CD4-positive, alpha-beta memory T cell (primary cell): ENCODE results near the gene ELFN1. TPM values are rescaled to one million over a fixed set of nuclear protein-coding genes. Genes with fewer than 3 reads are reported as not detected.

Experiments used
- CTCF ChIA-PET: fragments of 350-600 bp; sonication (Branson Sonifier 250); formaldehyde crosslinking; loops from one replicate; lab custom pipeline; 2021; ENCODE audit warnings: inconsistent platforms; ENCODE audit not compliant: partially characterized antibody; lab: Charles Lee
- POLR2A ChIA-PET: fragments of 350-600 bp; sonication (Branson Sonifier 250); formaldehyde crosslinking; loops from one replicate; lab custom pipeline; 2021; ENCODE audit not compliant: partially characterized antibody; lab: Charles Lee
- DNase-seq, 5 donors: peaks; one replicate each; pipeline versions ENCODE4 v3.0.0 to v3.0.0-alpha.2; 2020 to 2022; ENCODE audit warnings: mixed read lengths in 1 of 5
- H3K27ac ChIP-seq: one replicate; pipeline ENCODE4 v1.7.0; 2013; ENCODE audit warnings: low read depth, low read length
- H3K27me3 ChIP-seq: 2 replicates; pipeline ENCODE4 v1.7.0; 2013; ENCODE audit warnings: mild to moderate bottlenecking, low read length, moderate library complexity; ENCODE audit not compliant: insufficient read depth
- H3K36me3 ChIP-seq: 2 replicates; pipeline ENCODE4 v1.7.0; 2013; ENCODE audit warnings: mild to moderate bottlenecking, low read length, moderate library complexity; ENCODE audit not compliant: insufficient read depth
- H3K4me1 ChIP-seq: 2 replicates; pipeline ENCODE4 v1.7.0; 2013; ENCODE audit warnings: mild to moderate bottlenecking, low read length, moderate library complexity; ENCODE audit not compliant: insufficient read depth
- H3K4me3 ChIP-seq, 2 donors: one replicate each; pipeline ENCODE4 v1.7.0; 2013; ENCODE audit warnings: low read length in 2 of 2, mild to moderate bottlenecking in 1 of 2
- H3K9me3 ChIP-seq, 2 donors: one replicate each; pipeline ENCODE4 v1.7.0; 2013; ENCODE audit warnings: low read length in 2 of 2, control low read depth in 1 of 2; ENCODE audit not compliant: control insufficient read depth in 1 of 2
- H3K27ac Mint-ChIP-seq, 7 donors: one replicate each; pipeline ENCODE4 v1.8.0; 2020 to 2021; ENCODE audit warnings: mixed read lengths in 7 of 7, mild to moderate bottlenecking in 6 of 7, inconsistent platforms in 3 of 7, moderate library complexity in 3 of 7
- H3K27me3 Mint-ChIP-seq, 2 donors: one replicate each; pipeline ENCODE4 v1.8.0; 2020 to 2021; ENCODE audit warnings: mixed read lengths in 2 of 2
- H3K36me3 Mint-ChIP-seq, 2 donors: one replicate each; pipeline ENCODE4 v1.8.0; 2020 to 2021; ENCODE audit warnings: mixed read lengths in 2 of 2, inconsistent platforms in 1 of 2, mild to moderate bottlenecking in 1 of 2
- H3K4me1 Mint-ChIP-seq, 4 donors: one replicate each; pipeline ENCODE4 v1.8.0; 2020 to 2021; ENCODE audit warnings: mixed read lengths in 4 of 4, mild to moderate bottlenecking in 1 of 4
- H3K4me3 Mint-ChIP-seq, 8 donors: one replicate each; pipeline ENCODE4 v1.8.0; 2020 to 2021; ENCODE audit warnings: mixed read lengths in 8 of 8, mild to moderate bottlenecking in 7 of 8, moderate library complexity in 6 of 8, inconsistent platforms in 3 of 8
- H3K9me3 Mint-ChIP-seq, 8 donors: one replicate each; pipeline ENCODE4 v1.8.0; 2020 to 2021; ENCODE audit warnings: mixed read lengths in 8 of 8, mild to moderate bottlenecking in 5 of 8, inconsistent platforms in 3 of 8, moderate library complexity in 1 of 8
- intact Hi-C: fragments of 100-400 bp; cut with micrococcal nuclease; formaldehyde crosslinking; loops from one replicate; pipeline ENCODE4 v1.15.1; 2023
- polyA plus RNA-seq, 2 donors: library from polyadenylated mRNA; unstranded; fragments of 300-500 nt; fragmentation: Illumina TruSeq; gene quantifications; one replicate each; pipeline ENCODE4 v1.2.3, GENCODE V29; 2021
- total RNA-seq, 2 experiments: library from RNA; stranded (reverse); gene quantifications; one replicate each; pipeline ENCODE4 v1.2.3, GENCODE V29; 2021

Gene ELFN1
- total and polyA plus RNA-seq, 4 experiments from 2014 or later = 0.12 TPM; not detected in 3

DNA sequence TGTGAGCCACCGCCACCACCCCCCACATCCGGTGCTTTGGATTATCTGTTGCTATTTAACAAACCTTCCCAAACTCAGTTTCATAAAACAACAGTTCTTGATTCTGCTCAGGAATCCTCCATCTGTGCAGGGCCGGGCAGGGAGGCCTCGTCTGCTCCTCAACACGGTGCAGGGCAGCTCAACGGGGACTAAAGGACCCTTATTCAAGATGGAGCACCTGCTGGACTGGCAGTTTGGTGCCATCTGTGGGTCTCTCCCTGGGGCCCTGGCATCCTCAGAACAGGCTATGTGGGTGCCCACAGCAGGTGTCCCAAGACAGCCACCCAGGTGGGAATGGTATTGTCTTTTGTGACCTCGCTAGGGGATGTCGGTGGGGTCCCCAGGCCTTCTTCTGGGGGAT, 31.0 kb upstream of the ELFN1 start:
- Histone ChIP-seq H3K36me3 (no peaks in the 10 kb centered on the region), H3K9me3 (no peaks in the 10 kb centered on the region), H3K27me3 (no peaks in the 10 kb centered on the region), H3K27ac (no peak overlapping the region), H3K4me3 (no peak overlapping the region), H3K4me1 (no peaks in the 10 kb centered on the region)
- Mint-ChIP-seq H3K9me3 (peaks cover 0 to 35% (median 18%) of the 10 kb centered on the region in 8 donors), H3K27ac (no peak overlapping the region), H3K36me3 (peaks cover 1 to 7% of the 10 kb centered on the region in 2 donors), H3K4me3 (no peak overlapping the region), H3K4me1 (no peaks in the 10 kb centered on the region), H3K27me3 (peaks cover 2 to 9% of the 10 kb centered on the region in 2 donors)
- CTCF ChIA-PET = no interaction called here
- intact Hi-C loops = no loop called here
- POLR2A ChIA-PET = no interaction called here
- no peak for DNase-seq

DNA sequence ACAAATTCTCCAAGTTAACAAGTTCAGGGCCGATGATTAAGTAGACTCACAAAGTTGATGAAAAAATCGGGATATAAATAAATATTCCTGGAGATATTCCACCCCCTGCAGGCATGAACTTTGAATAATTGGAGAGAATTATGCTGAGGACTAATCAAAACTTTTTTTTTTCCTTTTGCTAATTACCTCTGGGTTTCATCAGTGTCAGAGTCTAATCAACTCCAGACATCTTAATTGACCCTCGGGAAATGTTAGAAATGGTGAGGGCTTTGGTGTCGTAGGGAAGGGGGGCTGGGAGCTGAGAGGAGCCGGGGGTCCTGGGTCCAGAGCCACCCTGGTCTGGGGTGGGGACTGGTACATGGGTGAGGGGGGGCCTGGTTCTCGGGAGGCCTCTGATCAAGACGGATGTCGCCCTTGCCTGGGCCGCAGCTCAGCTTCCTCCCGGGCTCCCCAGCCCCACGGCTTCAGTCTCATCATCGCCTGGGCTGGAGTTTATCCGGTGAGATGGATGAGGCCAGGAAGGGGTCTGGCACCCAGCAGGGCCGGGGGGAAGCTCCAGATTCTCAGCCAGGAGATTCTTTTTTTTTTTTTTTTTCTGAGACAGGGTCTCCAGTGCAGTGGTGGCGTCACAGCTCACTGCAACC, 30.4 kb upstream of the ELFN1 start:
- Histone ChIP-seq H3K4me3 (no peak overlapping the region), H3K4me1 (no peaks in the 10 kb centered on the region), H3K36me3 (no peaks in the 10 kb centered on the region), H3K9me3 (no peaks in the 10 kb centered on the region), H3K27me3 (no peaks in the 10 kb centered on the region), H3K27ac (no peak overlapping the region)
- H3K4me3 Mint-ChIP-seq = no peak overlapping the region
- no peaks in the 10 kb centered on the region for H3K4me1 Mint-ChIP-seq
- CTCF ChIA-PET = no interaction called here
- no peak overlapping the region for H3K27ac Mint-ChIP-seq
- H3K9me3 Mint-ChIP-seq = peaks cover 0 to 32% (median 17%) of the 10 kb centered on the region in 8 donors
- H3K36me3 Mint-ChIP-seq = peaks cover 1 to 7% of the 10 kb centered on the region in 2 donors
- intact Hi-C loops = no loop called here
- peaks cover 0 to 7% of the 10 kb centered on the region in 2 donors for H3K27me3 Mint-ChIP-seq
- DNase-seq = no peak
- POLR2A ChIA-PET = no interaction called here

DNA sequence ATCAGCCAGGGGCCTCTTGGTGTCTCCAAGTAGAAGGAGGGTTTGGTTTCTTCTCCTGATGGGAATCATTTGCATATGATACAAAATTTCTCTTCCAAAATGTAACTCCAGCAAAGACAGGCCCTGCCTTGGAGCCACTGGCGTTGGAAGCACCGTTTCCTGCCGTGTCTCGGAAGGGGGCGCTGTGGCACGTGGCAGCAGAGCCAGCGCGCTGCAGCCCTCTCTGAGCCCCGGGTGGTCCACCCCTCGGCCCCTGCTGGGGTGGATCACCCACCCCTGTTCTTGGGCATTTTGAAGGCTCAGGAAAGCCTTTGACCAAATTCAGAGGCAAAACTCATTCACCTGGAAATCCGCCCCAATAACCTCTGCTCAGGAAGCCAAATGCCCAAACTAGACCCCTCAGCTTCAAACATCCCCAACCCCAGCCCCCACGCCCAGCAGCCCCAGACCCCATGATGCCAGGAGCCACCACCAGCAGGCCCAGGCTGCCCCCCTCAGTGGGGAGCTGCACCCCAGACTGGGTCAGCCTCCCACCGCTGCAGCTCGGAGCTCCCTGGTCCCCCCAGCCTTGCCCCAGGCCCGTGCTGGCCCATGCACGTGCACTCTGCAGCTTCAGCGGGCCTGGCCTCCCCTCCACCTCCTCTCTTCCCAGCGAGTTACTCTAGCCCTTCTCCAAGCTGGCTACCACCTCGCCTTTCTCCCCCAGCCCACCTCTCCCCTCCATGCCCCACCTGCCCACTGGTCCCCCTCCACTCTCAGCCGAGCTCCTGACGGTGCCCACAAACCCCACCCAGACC, 29.5 kb upstream of the ELFN1 start:
- Mint-ChIP-seq H3K36me3 (peaks cover 1 to 4% of the 10 kb centered on the region in 2 donors), H3K27ac (no peak overlapping the region), H3K4me1 (no peaks in the 10 kb centered on the region), H3K27me3 (peaks cover 0 to 7% of the 10 kb centered on the region in 2 donors), H3K4me3 (no peak overlapping the region), H3K9me3 (peaks cover 0 to 24% (median 12%) of the 10 kb centered on the region in 8 donors)
- H3K36me3 ChIP-seq = no peaks in the 10 kb centered on the region
- intact Hi-C loops = no loop called here
- no peak for DNase-seq
- no peaks in the 10 kb centered on the region for H3K27me3 ChIP-seq
- ChIA-PET POLR2A (interaction anchor here (0.6 kb wide), 1 partner anchor 9 kb away, joined by 3 read pairs; no protein-coding TSS in a partner anchor), CTCF (no interaction called here)
- H3K9me3 ChIP-seq = no peaks in the 10 kb centered on the region
- H3K4me1 ChIP-seq = no peaks in the 10 kb centered on the region
- no peak overlapping the region for H3K27ac ChIP-seq
- H3K4me3 ChIP-seq = no peak overlapping the region

DNA sequence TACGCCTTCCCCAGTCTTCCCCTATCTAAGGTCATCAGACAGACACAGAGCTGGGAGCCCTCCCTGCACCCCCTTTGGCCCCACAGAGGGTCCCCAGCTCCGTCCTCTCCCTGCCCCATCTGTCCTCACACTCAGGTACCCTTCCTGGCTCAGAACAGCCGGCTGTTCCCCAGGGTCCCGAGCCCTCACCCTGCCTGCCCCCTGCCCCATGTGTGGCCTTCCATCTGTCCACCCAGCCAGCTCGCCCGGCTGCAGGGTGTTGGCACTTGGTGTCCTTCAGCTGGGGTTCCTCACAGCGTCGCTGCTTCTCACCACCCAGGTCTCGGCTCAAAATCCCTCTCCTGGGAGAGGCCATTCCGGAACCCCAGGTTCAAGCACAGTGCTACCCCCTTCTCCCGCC, 28.9 kb upstream of the ELFN1 start:
- no peaks in the 10 kb centered on the region for H3K27me3 ChIP-seq
- no peaks in the 10 kb centered on the region for H3K36me3 ChIP-seq
- no peaks in the 10 kb centered on the region for H3K4me1 ChIP-seq
- H3K4me3 ChIP-seq = no peak overlapping the region
- no peak for DNase-seq
- no peaks in the 10 kb centered on the region for H3K36me3 Mint-ChIP-seq
- no peak overlapping the region for H3K27ac Mint-ChIP-seq
- peaks cover 0 to 19% (median 8%) of the 10 kb centered on the region in 8 donors for H3K9me3 Mint-ChIP-seq
- H3K4me1 Mint-ChIP-seq = no peaks in the 10 kb centered on the region
- POLR2A ChIA-PET = no interaction called here
- H3K27me3 Mint-ChIP-seq = peaks cover 0 to 7% of the 10 kb centered on the region in 2 donors
- CTCF ChIA-PET = no interaction called here
- no peak overlapping the region for H3K27ac ChIP-seq
- intact Hi-C loops = no loop called here
- H3K4me3 Mint-ChIP-seq = no peak overlapping the region
- H3K9me3 ChIP-seq = no peaks in the 10 kb centered on the region

DNA sequence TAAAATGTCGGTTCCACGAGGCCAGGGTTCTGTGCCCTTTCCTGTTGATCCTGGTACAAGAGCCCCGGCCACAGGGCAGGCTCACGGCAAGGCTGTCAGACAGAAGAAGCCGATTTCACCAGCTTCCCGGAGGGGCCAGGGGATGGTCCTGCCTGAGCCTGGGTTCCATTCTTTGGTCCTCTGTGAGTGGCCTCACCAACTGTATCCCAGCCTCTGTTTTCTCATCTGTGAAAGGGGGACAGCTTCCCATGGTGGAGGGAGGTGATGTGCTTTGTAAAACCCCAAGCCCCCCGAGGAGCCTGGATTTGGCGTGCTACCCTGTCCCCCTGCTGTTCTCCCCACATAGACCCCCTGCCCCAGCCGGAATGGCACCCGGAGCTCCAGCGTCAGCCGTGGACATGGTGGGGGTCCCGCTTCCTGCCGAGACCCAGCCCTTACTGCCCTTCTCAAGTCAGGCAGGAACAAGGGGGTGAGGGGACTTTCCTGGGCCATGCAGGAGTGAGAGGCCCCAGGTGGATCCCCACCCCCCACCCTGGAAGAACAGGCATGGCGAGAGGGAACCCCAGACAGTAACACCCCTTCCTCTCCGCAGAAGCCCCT, 28.3 kb upstream of the ELFN1 start:
- Mint-ChIP-seq H3K27ac (no peak overlapping the region), H3K9me3 (peaks cover 0 to 15% (median 7%) of the 10 kb centered on the region in 8 donors), H3K4me3 (no peak overlapping the region), H3K36me3 (no peaks in the 10 kb centered on the region), H3K27me3 (peaks cover 0 to 7% of the 10 kb centered on the region in 2 donors), H3K4me1 (no peaks in the 10 kb centered on the region)
- CTCF ChIA-PET = no interaction called here
- Histone ChIP-seq H3K27me3 (no peaks in the 10 kb centered on the region), H3K27ac (no peak overlapping the region), H3K4me3 (no peak overlapping the region), H3K9me3 (no peaks in the 10 kb centered on the region), H3K4me1 (no peaks in the 10 kb centered on the region), H3K36me3 (no peaks in the 10 kb centered on the region)
- intact Hi-C loops = no loop called here
- no peak for DNase-seq
- POLR2A ChIA-PET = no interaction called here

DNA sequence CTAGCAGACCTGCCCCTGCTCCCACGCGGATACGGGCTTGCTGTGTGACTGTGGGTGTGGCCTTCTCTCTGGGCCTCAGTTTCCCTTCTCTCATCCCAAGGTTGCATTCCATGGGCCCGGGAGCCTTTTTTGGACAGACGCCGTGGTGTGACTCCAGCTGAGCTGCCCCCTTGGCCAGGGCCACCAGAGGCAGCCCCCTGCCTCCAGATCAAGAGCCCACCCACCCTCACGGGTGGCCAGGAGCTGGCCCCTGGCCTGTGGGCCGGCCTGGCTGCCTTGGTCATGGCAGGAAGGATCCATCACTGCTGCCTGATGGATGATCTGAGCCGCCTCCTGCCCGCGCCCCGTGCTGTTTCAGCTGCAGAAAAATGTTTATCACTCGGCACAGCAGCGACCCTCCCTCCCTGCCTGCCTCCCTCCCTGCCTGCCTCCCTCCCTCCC, 27.8 kb upstream of the ELFN1 start:
- CTCF ChIA-PET = no interaction called here
- Histone ChIP-seq H3K27me3 (no peaks in the 10 kb centered on the region), H3K4me3 (no peak overlapping the region), H3K9me3 (no peaks in the 10 kb centered on the region), H3K27ac (no peak overlapping the region), H3K4me1 (no peaks in the 10 kb centered on the region), H3K36me3 (no peaks in the 10 kb centered on the region)
- Mint-ChIP-seq H3K4me3 (no peak overlapping the region), H3K27ac (no peak overlapping the region), H3K4me1 (no peaks in the 10 kb centered on the region), H3K36me3 (no peaks in the 10 kb centered on the region), H3K27me3 (peaks cover 0 to 7% of the 10 kb centered on the region in 2 donors), H3K9me3 (peaks cover 0 to 9% (median 3%) of the 10 kb centered on the region in 8 donors)
- POLR2A ChIA-PET = no interaction called here
- no peak for DNase-seq
- intact Hi-C loops = no loop called here
